Astrocyte (in vitro differentiated cells and primary cell): ENCODE data around the gene OR4F15.

Experiments
- EZH2 ChIP-seq: IDR thresholded peaks from 2 replicates; pipeline ENCODE4 v1.6.1; 2012; ENCODE audit warnings: mild to moderate bottlenecking, low read length, inconsistent platforms; ENCODE audit not compliant: insufficient read depth
- TF ChIP-seq, protein P1 (sequence below): IDR thresholded peaks from 2 replicates; pipeline ENCODE4 v1.5.1; 2011; ENCODE audit warnings: low read depth, mild to moderate bottlenecking, inconsistent platforms, low read length, moderate library complexity; ENCODE audit not compliant: insufficient read depth

DNA sequence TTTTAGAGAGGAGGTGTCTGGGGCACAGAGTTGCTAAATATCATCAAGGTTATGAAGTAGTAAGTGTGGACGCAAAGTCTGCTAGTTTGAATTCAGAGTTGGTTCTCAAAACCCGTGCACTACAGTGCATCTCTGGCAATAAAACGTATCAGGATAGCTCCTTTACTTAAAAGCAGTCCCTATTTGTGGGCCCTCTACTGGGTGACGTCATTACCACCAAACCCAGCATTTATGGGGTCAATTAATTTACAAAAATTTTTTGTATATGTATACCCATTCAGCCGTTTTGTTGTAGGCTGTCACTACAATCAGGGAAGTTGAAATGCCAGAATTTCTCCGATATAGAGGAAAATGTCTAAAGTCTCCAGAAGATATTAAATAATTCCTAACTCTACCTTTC is 8.8 kb downstream of the OR4F15 start:
- no peak for TF ChIP-seq EZH2
- TF ChIP-seq, protein P1, sequence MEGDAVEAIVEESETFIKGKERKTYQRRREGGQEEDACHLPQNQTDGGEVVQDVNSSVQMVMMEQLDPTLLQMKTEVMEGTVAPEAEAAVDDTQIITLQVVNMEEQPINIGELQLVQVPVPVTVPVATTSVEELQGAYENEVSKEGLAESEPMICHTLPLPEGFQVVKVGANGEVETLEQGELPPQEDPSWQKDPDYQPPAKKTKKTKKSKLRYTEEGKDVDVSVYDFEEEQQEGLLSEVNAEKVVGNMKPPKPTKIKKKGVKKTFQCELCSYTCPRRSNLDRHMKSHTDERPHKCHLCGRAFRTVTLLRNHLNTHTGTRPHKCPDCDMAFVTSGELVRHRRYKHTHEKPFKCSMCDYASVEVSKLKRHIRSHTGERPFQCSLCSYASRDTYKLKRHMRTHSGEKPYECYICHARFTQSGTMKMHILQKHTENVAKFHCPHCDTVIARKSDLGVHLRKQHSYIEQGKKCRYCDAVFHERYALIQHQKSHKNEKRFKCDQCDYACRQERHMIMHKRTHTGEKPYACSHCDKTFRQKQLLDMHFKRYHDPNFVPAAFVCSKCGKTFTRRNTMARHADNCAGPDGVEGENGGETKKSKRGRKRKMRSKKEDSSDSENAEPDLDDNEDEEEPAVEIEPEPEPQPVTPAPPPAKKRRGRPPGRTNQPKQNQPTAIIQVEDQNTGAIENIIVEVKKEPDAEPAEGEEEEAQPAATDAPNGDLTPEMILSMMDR: no peak
